Esophagus (tissue), 2 donors: Measurements from ENCODE around the gene AFMID. TPM values are rescaled to one million over a fixed set of nuclear protein-coding genes. Genes with fewer than 3 reads are reported as not detected.

Experiments used
- H3K27ac ChIP-seq, 2 donors: one replicate each; pipeline ENCODE4 v1.5.1; 2013; ENCODE audit warnings: low read depth in 2 of 2, mild to moderate bottlenecking in 2 of 2, inconsistent platforms in 1 of 2, low read length in 1 of 2, moderate library complexity in 1 of 2
- H3K27me3 ChIP-seq, 2 donors: one replicate each; pipeline ENCODE4 v1.6.1; 2013; ENCODE audit warnings: low read length in 2 of 2, control low read depth in 1 of 2, mild to moderate bottlenecking in 1 of 2; ENCODE audit not compliant: insufficient read depth in 2 of 2, control insufficient read depth in 1 of 2
- H3K36me3 ChIP-seq, 2 donors: one replicate each; pipeline ENCODE4 v1.6.1; 2013; ENCODE audit warnings: low read length in 1 of 2; ENCODE audit not compliant: control insufficient read depth in 2 of 2, insufficient read depth in 2 of 2
- H3K4me1 ChIP-seq, 2 donors: one replicate each; pipeline ENCODE4 v1.6.1; 2013; ENCODE audit warnings: low read length in 1 of 2; ENCODE audit not compliant: control insufficient read depth in 2 of 2, insufficient read depth in 2 of 2
- H3K4me3 ChIP-seq, 2 donors: one replicate each; pipeline ENCODE4 v1.5.1; 2013; ENCODE audit warnings: low read length in 2 of 2, mild to moderate bottlenecking in 2 of 2, low read depth in 1 of 2, moderate library complexity in 1 of 2
- H3K9me3 ChIP-seq, 2 donors: one replicate each; pipeline ENCODE4 v1.6.1; 2013; ENCODE audit warnings: mild to moderate bottlenecking in 2 of 2, low read depth in 1 of 2, low read length in 1 of 2, moderate library complexity in 1 of 2; ENCODE audit not compliant: control insufficient read depth in 2 of 2, insufficient read depth in 1 of 2
- WGBS, 2 donors: extraction: QIAGEN DNeasy Blood & Tissue Kit; methylation state at CpG; one replicate each; pipeline ENCODE4 v1.1.7; 2013; 5-methylcytosine and 5-hydroxymethylcytosine counted together
- polyA plus RNA-seq, 2 donors: library from polyadenylated mRNA; stranded (reverse); fragments of 200-250 nt; gene quantifications; one replicate each; pipeline ENCODE4 v1.2.3, GENCODE V29; 2013
- donor health status: healthy with polysubstance abuse.
- donor health status: Bipolar disorder and iron deficiency.

Gene AFMID
- polyA plus RNA-seq, 2 donors = 18.4 to 20.7 TPM

GRCh38 chr17:78197147-78197832, 10.1 kb downstream of the AFMID start:
- no peak overlapping the region for H3K4me3 ChIP-seq
- H3K9me3 ChIP-seq = no peaks in the 10 kb centered on the region
- peak overlapping the region; percentile 54 to 95 for H3K27ac ChIP-seq
- 50 to 54% methylated on average over 9 of the region's 9 CpGs for WGBS, 2 donors
- peaks cover 2% of the 10 kb centered on the region in 2 donors for H3K4me1 ChIP-seq
- no peaks in the 10 kb centered on the region for H3K27me3 ChIP-seq
- H3K36me3 ChIP-seq = peaks cover 0 to 5% of the 10 kb centered on the region in 2 donors

- WGBS, 2 donors = 80 to 82% methylated on average over 6 of the region's 6 CpGs
- no peak overlapping the region for H3K27ac ChIP-seq
- no peaks in the 10 kb centered on the region for H3K9me3 ChIP-seq
- no peaks in the 10 kb centered on the region for H3K27me3 ChIP-seq
- H3K36me3 ChIP-seq = peaks cover 0 to 18% of the 10 kb centered on the region in 2 donors
- H3K4me3 ChIP-seq = no peak overlapping the region
- H3K4me1 ChIP-seq = peaks cover 2% of the 10 kb centered on the region in 2 donors
Measured at GRCh38 chr17:78200451-78200850, 13.3 kb downstream of the AFMID start.

- Histone ChIP-seq H3K27ac (no peak overlapping the region), H3K4me1 (peaks cover 2% of the 10 kb centered on the region in 2 donors), H3K36me3 (peaks cover 0 to 20% of the 10 kb centered on the region in 2 donors), H3K27me3 (no peaks in the 10 kb centered on the region), H3K9me3 (no peaks in the 10 kb centered on the region), H3K4me3 (no peak overlapping the region)
- 92 to 95% methylated on average over 8 of the region's 8 CpGs for WGBS, 2 donors
Measured at GRCh38 chr17:78202666-78203065, 15.5 kb downstream of the AFMID start.

- Histone ChIP-seq H3K4me3 (no peak overlapping the region), H3K36me3 (peaks cover 0 to 20% of the 10 kb centered on the region in 2 donors), H3K4me1 (peaks cover 1 to 2% of the 10 kb centered on the region in 2 donors), H3K27me3 (no peaks in the 10 kb centered on the region), H3K9me3 (no peaks in the 10 kb centered on the region), H3K27ac (no peak overlapping the region)
- 92 to 93% methylated on average over 22 of the region's 22 CpGs for WGBS, 2 donors
Measured at GRCh38 chr17:78204387-78205123, 17.4 kb downstream of the AFMID start.

GRCh38 chr17:78205124-78205775, 18.1 kb downstream of the AFMID start:
- Histone ChIP-seq H3K36me3 (peaks cover 0 to 20% of the 10 kb centered on the region in 2 donors), H3K9me3 (no peaks in the 10 kb centered on the region), H3K27ac (no peak overlapping the region), H3K4me3 (no peak overlapping the region), H3K27me3 (no peaks in the 10 kb centered on the region), H3K4me1 (peaks cover 0 to 2% of the 10 kb centered on the region in 2 donors)
- 90 to 92% methylated on average over 17 of the region's 17 CpGs for WGBS, 2 donors

- Histone ChIP-seq H3K4me1 (no peaks in the 10 kb centered on the region), H3K27me3 (no peaks in the 10 kb centered on the region), H3K36me3 (peaks cover 0 to 20% of the 10 kb centered on the region in 2 donors), H3K4me3 (no peak overlapping the region), H3K27ac (no peak overlapping the region), H3K9me3 (no peaks in the 10 kb centered on the region)
- WGBS, 2 donors = 80 to 81% methylated on average over 7 of the region's 7 CpGs
Measured at GRCh38 chr17:78206298-78206697, 19.1 kb downstream of the AFMID start.

GRCh38 chr17:78208486-78208885, 21.3 kb downstream of the AFMID start:
- Histone ChIP-seq H3K4me1 (no peaks in the 10 kb centered on the region), H3K27ac (no peak overlapping the region), H3K9me3 (no peaks in the 10 kb centered on the region), H3K4me3 (no peak overlapping the region), H3K27me3 (no peaks in the 10 kb centered on the region), H3K36me3 (peaks cover 0 to 17% of the 10 kb centered on the region in 2 donors)
- WGBS, 2 donors = 61 to 75% methylated on average over 3 of the region's 3 CpGs

- 78 to 79% methylated on average over 10 of the region's 10 CpGs for WGBS, 2 donors
- H3K4me1 ChIP-seq = peaks cover 0 to 3% of the 10 kb centered on the region in 2 donors
- H3K36me3 ChIP-seq = peaks cover 0 to 8% of the 10 kb centered on the region in 2 donors
- no peaks in the 10 kb centered on the region for H3K9me3 ChIP-seq
- no peak overlapping the region for H3K4me3 ChIP-seq
- no peak overlapping the region for H3K27ac ChIP-seq
- no peaks in the 10 kb centered on the region for H3K27me3 ChIP-seq
Measured at GRCh38 chr17:78210111-78210510, 22.9 kb downstream of the AFMID start.

- H3K27me3 ChIP-seq = no peaks in the 10 kb centered on the region
- H3K36me3 ChIP-seq = peaks cover 0 to 4% of the 10 kb centered on the region in 2 donors
- no peak overlapping the region for H3K4me3 ChIP-seq
- 62 to 76% methylated on average over 11 of the region's 11 CpGs for WGBS, 2 donors
- no peaks in the 10 kb centered on the region for H3K9me3 ChIP-seq
- H3K27ac ChIP-seq = no peak overlapping the region
- peaks cover 0 to 3% of the 10 kb centered on the region in 2 donors for H3K4me1 ChIP-seq
Measured at GRCh38 chr17:78211032-78211431, 23.9 kb downstream of the AFMID start.
